Measurements from ENCODE around the gene AFG3L2.
"Not testable (repeated sequence)": the region's sequence is repeated elsewhere in the genome, so short reads cannot be mapped to it uniquely, and the experiment has no call there.

DNA sequence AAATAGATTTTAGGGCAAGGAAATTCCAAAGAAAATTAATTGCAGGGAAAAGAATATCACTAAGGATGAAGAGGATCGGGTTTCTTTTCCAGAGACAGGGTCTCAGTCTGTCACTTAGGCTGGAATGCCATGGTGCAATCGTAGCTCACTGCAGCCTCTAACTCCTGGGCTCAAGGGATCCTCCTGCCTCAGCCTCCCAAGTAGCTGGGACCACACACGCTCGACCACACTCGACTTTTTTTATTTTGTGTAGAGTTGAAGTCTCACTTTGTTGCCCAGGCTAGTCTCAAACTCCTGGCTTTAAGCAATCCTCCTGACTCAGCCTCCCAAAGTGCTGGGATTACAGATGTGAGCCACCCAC, 1.2 kb upstream of the AFG3L2 start:
- TF ChIP-seq CTCF (IDR thresholded peaks at IDR 0.05; ENCODE audit: low read length); EZH2 (IDR thresholded peaks at IDR 0.05; ENCODE audit: borderline replicate concordance, low read length): not testable (repeated sequence)

All from OCI-LY1 (cell line).